NCI-H2029 treated with DMSO at 0.1 percent for 48 hours (cell line): ENCODE measurements around the gene ENTREP1.

Experiments used
- DNase-seq: peaks from one replicate; lab custom pipeline; 2025; lab: John Stamatoyannopoulos, UW

The ENTREP1 gene

DNA sequence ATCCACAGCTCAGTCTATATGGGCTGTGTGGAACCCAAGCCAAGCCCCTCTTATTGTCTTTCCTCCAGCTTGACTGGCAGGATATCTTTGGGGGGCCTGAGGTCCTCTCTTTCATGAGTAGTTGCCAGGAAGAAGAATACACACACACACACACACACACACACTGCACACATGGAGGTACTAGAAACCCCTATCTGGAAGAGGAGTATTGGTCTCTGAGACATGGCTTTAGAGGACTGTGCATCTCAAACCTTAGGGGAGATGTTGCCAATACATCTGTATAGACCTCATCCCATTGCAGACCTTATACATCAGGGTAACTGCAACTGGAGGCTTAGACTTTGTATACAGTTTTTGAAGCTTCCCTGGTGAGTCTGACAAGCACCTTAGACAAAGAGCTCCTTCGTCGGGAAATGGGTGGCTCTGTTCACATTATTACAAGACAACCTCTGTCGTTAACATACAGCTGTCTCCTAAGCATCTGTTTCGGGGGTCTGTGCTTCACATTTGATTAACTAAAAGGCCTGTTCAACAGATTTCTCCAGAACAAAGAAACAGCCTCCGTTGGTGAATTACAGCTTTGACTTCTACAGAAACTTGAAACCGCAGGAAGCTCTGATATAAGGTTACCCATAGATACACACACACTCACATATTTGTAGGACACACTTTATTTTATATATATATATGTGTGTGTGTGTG lies 5.5 kb upstream of the ENTREP1 start:
- DNase-seq, result no peak

DNA sequence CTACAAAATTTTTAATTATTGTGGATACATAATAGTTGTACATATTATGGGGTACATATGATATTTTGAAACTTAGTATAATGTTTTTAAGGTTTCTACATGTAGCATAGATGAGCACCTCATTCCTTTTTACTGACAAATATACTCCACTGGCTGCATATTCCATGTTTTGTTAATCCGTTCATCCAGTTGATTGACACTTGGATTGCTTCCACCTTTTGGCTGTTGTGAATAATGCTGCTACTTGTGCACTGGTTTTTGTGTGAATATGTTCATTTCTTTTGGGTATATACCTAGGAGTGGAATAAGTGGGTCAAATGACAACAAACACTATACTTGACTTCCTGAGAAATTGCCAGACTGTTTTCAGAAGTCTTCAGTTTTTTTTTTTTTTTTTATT lies 2.8 kb upstream of the ENTREP1 start:
- no peak for DNase-seq

DNA sequence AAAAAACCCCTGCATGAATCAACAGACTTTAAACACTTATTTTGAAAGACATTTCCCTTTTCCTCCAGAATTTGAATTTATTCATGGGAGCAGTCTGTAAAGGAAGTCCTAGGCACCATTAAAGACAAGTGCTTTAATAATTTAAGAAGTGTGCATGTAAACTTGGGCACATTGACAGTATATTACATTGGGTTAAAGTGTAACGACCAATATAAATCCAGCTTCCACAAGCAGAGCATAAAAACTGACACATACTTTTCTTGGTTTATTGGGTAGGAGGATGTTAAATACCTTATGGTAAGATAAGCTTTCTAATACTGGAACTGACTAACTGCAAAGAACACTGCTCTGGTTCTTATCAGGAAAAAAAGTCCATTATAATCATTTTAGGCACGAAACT lies 1.2 kb upstream of the ENTREP1 start:
- no peak for DNase-seq

DNA sequence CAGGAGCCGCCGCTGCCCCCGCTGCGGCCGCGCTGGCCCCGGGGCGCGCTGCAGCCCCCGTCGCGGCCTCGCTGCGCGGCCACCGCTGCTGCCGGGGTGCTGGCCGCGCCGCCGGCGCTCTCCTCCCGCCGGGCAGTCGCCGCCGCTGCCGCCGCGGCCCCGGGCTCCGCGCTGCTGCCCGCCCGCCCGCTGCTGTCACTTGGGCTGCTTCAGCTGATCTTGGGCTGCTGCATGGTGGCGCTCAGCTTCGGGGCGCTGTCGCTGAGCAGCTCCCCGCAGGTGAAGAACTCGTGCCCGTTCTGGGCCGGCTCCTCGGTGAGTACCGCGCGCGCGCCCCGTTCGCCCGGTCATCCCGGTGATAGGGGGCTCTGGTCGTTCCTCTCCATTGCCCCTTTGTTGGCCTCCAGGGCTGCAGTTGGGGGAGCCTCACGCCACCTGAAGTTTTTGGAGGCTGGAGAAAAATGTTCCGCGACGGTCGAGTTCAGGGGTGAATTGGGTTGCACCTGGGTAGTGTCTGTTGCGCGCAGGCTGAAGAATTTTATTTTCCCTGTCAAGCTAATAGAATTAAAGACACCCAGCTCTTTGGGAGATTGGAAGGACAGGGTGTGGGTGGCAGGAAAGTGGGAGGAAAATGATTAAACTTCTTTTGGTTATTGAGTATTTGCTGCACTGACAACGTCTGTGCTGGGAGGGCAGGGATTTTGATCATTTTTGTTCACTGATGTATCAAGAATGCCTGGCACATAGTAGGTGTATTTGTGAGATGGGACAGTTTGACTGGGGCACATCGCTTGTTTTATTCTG lies 596 bp downstream of the ENTREP1 start:
- DNase-seq, result no peak

DNA sequence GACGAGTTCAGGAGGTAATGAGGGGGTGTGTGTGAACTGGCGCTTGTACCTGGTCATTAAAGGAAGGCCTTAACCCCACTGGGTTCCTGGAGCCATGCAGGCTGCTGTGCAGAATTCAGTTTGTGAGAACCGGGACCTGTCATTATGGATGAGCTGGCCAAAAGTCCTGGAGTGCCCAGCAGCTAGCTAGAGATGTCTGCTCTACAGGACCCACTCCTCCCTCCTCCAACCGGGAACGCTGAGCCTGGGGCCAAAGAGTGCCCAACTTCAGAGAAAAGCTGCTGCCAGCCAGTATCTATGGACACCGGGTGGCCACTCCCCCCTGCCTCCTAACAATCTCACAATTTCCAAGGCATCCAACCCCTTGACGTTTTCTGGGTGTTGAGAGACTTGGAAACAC lies 1.2 kb downstream of the ENTREP1 start:
- DNase-seq, result no peak

DNA sequence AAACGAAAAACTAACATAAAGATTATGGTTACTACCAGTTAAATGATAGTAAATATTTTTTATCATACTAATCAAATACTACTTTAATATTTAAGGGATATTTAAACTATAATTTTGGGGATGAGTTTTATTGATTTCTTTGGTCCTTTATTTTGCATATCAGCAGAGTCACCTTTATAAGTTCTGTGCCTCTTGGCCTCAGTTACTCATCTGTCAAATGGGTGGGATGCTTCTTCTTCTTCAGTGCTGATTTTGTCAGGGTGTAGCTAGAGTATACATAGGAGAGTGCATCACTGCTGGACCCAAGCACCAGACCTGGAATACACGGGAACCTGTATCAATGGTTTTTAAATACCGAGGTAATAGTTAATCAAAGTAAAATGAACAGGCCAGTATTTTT lies 5.6 kb downstream of the ENTREP1 start:
- no peak for DNase-seq

DNA sequence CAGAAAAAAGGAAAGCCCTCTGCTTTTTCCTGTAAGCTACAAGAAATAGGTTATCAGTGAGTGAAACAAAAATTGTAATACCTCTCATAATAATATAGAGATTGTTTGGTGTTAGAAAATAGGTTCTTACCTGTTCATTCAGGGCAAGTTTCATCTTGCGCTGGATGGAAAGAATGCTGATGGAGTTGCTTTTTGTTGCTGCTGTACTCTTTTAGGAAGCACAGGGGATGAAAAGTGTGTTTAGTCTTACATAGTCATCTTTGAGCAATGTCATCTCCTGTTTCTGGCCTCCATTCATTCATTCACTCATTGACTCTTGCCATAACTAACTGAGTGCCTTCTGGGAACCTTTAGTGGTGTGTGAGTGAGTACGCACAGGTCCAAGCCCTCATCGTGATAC lies 6.4 kb downstream of the ENTREP1 start:
- no peak for DNase-seq

DNA sequence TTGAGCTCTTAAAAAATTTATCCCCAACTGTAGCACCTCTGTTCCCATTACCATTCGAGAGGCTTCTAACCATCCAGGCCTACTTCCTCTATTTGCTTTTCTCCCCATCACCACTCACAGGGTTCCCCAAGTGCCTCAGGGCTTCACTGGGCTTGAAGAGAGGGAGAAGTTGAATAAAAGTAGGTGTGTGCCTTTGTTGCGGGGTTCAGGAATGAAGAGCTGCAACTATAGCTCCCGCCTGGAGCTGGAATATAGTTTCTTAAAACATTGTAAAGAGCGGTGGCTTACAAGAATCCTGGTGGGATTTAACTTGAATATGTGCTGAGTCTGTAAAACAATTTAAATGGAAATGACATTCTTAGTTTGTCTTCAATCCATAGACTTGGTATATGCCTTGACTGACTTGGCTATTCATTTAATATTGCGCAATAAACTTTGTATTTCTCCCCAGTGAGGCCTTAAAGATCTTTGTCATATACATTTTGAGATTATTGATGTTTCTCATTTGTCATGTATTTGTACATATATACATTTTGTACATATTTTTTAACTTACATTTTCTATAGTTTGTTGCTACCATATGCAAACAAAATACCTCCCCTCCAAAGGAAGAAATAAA lies 7.2 kb downstream of the ENTREP1 start:
- no peak for DNase-seq

DNA sequence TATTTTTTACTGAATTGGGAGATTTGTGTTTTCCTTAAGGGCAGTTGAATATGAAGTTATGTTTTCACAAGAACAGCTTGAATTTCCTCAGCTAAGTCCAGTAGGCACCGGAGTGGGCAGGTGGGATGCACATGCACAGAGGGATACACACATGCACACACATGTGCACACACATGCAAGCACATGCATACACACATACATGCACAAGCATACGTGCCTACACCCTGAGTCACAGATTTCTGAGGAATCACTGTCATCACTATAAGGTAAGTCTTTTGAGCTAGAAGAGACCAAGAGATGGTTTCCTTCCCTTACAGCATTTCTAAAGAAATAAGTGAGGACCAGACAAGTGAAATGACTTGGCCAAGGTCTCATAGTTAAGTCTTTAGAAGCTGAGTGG lies 8.7 kb downstream of the ENTREP1 start:
- no peak for DNase-seq

DNA sequence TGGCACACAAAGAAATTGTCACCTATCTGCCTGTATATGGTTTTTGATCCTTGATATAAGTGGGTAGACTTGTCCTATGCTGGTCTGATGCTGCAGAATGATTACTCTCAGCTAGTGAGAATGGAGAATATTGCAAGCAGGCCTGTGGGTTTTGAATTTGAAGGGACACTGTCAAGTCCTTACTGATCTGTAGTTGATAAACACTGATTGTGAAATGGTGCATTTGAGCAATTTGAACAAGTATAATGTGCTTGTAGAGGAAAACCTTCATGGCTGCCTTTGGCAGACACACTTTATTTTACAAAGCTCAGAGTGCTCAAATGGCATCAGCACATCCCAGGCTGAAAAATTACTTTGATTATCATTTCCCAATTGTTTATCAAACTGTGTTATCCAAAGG lies 9.3 kb downstream of the ENTREP1 start:
- DNase-seq, result no peak

DNA sequence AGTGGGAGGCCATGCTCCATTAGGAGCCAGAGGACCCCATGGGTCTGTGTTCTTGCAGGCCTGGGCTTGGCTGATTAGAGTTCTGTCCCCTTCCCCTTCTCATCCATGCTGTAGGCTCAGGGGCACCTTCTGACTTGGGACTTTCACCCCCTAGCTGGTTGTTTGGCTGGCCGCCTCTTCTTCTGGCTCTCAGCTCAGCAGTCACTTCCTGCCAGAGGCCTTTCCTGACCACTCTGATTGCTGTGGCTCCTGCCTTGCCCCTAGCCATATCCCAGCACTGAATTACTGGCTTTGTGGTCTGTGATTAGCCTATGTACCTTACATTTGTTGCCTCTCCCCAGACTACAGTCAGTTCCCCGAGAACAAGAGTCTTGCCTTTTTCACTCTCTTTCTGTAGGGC lies 14.6 kb downstream of the ENTREP1 start:
- DNase-seq, result no peak

DNA sequence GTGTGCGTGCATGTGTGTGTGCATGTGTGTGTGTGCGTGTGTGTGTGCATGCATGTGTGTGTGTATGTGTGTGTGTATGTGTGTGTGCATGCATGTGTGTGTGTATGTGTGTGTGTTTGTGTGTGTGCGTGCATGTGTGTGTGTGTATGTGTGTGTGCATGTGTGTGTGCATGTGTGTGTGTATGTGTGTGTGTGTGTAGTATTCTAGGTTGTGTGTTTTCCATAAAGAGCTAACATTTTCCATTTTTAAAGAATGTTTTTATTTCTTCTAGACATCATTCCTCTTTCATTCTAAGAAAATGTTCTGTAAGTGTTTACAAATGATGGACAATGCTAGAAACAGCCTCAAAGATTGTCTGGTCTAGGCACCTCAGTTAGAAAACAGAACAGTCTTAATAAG lies 15.6 kb downstream of the ENTREP1 start:
- no peak for DNase-seq

DNA sequence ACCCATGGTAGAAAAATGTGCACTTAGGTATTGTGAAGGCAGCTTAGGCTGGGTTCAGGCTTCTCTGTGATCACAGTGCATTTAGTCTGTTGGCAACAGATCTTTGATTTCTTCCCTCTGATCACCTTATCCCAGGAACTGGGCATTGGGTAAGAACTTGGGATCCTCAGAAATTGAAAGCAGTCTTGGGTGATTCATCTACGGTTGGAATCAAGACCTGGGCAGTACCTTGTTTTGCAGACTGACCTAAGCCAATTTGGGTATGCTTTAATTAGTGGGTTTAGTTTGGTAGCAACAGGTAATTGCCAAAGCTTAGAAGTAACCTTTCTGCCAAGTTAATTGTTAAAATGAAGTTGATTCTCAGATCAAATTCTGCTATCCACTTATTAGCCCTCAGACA lies 17.8 kb downstream of the ENTREP1 start:
- DNase-seq, result no peak

DNA sequence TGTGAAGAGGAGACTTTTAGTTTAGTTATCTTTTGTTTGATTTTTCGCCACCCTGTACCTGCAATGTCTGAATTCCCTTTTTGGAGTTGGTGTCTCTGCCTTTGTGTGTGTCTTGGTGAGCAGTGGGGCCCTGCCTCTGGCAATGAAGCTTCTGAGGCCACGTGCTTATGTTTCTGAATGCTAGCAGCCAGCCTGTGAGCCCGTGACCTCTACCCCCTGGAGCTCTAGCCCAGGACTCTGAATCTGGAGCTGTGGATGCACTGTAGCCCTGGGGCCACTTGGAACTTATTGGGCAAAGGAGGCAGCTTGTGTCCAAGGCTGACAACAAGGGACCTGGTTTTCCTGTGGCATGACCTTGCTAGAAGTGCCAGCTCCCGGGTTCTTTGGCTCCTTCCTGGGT lies 19.4 kb downstream of the ENTREP1 start:
- no peak for DNase-seq

DNA sequence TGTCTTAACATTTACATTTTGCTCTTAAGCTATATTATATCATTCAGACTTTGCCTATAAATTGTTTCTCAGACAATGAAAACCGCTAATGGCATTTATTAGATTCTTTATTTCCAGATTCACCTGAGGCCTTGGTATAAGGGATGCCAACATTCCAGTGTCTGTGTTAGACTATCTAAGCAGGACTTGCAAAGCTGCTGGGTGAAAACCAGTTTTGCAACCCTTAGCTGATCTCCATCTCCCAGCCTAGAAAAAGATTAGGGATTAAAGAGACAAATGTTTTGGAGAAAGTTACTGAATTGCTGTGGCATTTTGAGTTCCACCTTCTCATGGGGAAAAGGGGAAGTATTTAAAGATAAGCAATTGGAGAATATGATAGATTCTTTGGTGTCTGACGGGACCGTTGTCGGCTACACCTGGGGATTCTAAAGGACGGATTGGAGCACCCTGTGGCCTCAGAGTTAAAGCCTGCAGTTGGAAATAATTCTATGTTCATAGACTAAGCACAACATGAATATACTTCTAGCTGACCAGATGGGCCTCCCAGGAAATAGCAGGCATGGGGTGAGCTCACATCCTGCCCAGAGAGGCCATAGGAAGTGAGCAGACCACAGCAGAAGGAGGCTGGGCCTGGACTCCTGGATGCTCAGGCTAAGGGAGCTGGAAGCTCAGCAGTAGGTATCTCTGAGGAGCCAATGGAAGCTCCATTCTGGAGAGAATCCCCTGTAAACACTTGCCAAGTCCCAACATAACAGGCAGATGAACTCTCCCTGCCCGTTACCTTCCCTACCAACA lies 21.8 kb downstream of the ENTREP1 start:
- DNase-seq, result no peak

DNA sequence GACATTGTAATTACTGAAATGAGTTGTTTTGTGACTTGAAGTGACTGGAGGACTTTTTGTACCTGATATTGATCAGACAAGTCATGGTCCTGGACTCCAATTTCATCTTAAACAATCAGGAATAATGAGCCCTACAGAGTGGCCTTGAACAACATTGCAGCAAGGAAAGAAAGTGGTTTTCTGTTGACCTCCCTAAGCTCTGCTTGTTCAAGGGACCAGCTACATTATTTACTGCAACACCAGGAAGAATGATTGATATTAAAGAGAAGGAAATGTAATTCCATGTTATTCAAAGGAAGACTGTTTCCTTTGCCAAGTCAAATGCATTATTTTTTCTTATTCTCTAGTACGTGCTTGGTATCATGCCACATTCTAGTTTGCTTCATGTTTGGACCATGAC lies 22.6 kb downstream of the ENTREP1 start:
- DNase-seq, result no peak

DNA sequence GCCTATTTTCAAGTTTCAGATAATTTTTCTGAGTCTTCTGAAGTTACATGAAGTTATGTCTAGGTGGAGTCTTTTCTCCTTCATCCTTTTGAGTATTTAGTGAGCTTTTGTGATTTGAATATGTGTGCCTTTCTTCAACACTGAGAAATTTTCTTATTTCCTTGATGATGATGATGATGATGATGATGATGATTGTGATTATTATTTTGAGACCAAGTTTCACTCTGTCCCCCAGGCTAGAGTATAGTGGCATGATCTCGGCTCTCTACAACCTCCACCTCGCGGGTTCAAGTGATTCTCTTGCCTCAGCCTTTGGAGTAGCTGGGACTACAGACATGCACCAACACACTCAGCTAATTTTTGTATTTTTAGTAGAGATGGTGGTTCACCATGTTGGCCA lies 26.2 kb downstream of the ENTREP1 start:
- DNase-seq, result no peak

DNA sequence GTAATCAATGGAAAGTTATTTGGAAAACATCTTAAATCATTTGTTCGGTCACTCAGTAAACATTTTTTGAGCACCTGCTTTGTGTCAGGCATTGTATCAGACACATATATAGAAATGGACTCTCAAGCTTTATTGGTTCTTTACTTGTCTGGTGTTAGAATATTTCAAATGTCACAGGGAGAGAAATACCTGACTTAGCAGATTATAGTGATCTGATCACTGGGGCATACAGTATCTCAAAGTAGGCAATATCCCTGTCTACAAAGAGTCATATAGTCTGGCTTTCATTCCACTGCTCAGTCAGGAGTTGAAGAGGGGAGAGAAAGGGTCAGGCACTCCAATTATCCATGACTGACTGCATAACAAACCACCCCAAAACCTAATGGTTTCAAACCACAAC lies 30.2 kb downstream of the ENTREP1 start:
- no peak for DNase-seq

DNA sequence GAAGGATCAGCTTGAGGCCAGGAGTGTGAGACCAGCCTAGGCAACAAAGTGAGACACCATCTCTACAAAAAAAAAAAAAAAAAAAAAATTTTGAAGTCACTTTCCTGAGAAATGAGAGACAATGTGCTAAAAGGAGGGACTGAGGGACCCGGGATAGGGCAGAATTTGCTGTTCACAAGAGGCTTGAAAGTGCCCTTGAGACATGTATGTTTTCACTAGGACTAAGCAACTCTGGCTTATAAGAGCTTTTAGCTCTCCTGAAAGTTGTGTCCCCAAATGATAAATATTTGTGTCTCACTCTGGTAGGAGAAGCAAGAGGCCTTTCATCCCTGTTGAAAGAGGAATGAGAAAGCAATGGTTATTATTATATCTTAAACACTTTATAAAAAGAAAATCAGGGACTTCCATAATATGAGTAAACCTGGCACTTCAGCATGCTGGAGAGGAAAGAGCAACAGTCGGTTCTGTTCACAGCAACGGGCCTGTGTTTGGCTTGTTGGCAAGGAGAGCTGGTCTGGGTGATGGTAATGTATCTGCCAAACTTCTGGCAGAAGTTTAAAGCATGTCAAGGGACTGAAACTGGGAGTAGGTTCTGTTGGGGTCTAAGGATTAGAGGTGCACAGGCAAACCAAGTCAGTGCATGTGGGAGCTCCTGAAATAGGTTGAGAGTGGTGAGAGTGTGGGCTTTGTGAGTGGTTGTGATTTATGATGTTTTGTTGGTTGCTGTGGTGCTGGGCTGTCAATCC lies 32.2 kb downstream of the ENTREP1 start:
- DNase-seq, result no peak

DNA sequence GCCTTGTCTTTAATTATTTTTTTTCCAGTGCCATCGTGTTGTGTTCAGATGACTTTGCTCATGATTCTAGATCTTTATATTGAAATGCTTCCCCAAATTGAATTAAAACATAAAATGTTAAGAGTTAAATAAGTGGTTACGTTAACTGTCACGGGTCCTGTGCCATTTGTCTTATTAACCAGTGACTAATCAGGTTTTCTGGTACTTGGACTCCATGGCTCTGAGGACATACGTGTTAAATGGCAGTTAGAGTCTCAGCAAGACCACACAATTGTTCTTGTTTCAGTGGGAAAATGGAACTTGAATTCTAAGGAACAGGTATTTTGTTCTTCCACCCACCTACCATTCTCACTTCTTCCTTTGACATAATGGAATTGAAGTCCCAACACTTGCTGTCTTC lies 32.8 kb downstream of the ENTREP1 start:
- DNase-seq, result no peak

DNA sequence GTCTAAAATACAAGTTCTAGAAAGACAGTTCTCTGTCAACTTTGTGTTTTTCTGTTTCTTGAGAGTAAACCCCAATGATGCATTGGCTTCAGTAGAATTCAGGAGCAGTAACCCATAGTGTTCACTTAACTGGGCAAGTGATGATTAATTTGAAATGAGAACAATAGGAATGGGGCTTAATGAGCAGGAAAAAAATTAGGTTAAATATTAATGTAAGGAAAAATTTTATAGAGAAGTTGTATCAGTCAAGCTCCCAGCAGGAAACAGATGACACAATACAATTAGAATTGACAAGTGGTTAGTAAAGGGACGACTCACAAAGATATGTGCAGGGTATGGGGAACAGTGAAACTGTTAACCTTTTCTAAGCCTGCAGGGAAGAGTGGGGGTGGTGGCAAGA lies 38.2 kb downstream of the ENTREP1 start:
- DNase-seq, result no peak
